ENCODE results near the gene GHRH.
A peak's percentile ranks its signal among the peaks of the same experiment; 100 is the strongest.

The GHRH gene

GRCh38 chr20:37261714-37262113 lies at the start of gene GHRH:
Gene GHRH (minus strand): TSS chr20:37261814. CDS start chr20:37256889, 4,925 bp downstream.
- no peak for DNase-seq (ENCODE audit: low read depth, low spot score)

GRCh38 chr20:37310951-37311350 lies 49.3 kb upstream of the GHRH start:
- DNase-seq (ENCODE audit: low read depth, low spot score), result no peak

- no peak for DNase-seq (ENCODE audit: low read depth, low spot score)
Observed at GRCh38 chr20:37309936-37310590, 48.4 kb upstream of the GHRH start.

- DNase-seq (ENCODE audit: low read depth, low spot score), result no peak
Observed at GRCh38 chr20:37309290-37309689, 47.7 kb upstream of the GHRH start.

GRCh38 chr20:37308086-37309050 lies 46.8 kb upstream of the GHRH start:
- no peak for DNase-seq (ENCODE audit: low read depth, low spot score)

GRCh38 chr20:37305839-37306238 lies 44.2 kb upstream of the GHRH start:
- no peak for DNase-seq (ENCODE audit: low read depth, low spot score)

GRCh38 chr20:37305079-37305478 lies 43.5 kb upstream of the GHRH start:
- DNase-seq (ENCODE audit: low read depth, low spot score), result no peak

- no peak for DNase-seq (ENCODE audit: low read depth, low spot score)
Observed at GRCh38 chr20:37303637-37304036, 42.0 kb upstream of the GHRH start.

GRCh38 chr20:37302981-37303380 lies 41.4 kb upstream of the GHRH start:
- DNase-seq (ENCODE audit: low read depth, low spot score), result no peak

GRCh38 chr20:37301558-37301957 lies 39.9 kb upstream of the GHRH start:
- DNase-seq (ENCODE audit: low read depth, low spot score), result no peak

GRCh38 chr20:37301120-37301519 lies 39.5 kb upstream of the GHRH start:
- no peak for DNase-seq (ENCODE audit: low read depth, low spot score)

- DNase-seq (ENCODE audit: low read depth, low spot score), result no peak
Observed at GRCh38 chr20:37299718-37300528, 38.3 kb upstream of the GHRH start.

- DNase-seq (ENCODE audit: low read depth, low spot score), result no peak
Observed at GRCh38 chr20:37298190-37298939, 36.8 kb upstream of the GHRH start.

GRCh38 chr20:37297066-37297736 lies 35.6 kb upstream of the GHRH start:
- DNase-seq (ENCODE audit: low read depth, low spot score), result no peak

GRCh38 chr20:37296371-37296770 lies 34.8 kb upstream of the GHRH start:
- no peak for DNase-seq (ENCODE audit: low read depth, low spot score)

- DNase-seq (ENCODE audit: low read depth, low spot score), result no peak
Observed at GRCh38 chr20:37295595-37295994, 34.0 kb upstream of the GHRH start.

- DNase-seq (ENCODE audit: low read depth, low spot score), result peak; percentile 63
Observed at GRCh38 chr20:37295001-37295400, 33.4 kb upstream of the GHRH start.

- DNase-seq (ENCODE audit: low read depth, low spot score), result no peak
Observed at GRCh38 chr20:37294262-37294981, 32.8 kb upstream of the GHRH start.

- no peak for DNase-seq (ENCODE audit: low read depth, low spot score)
Observed at GRCh38 chr20:37293301-37293943, 31.8 kb upstream of the GHRH start.

- DNase-seq (ENCODE audit: low read depth, low spot score), result no peak
Observed at GRCh38 chr20:37291724-37292126, 30.1 kb upstream of the GHRH start.

Data from smooth muscle cell of the brain vasculature (primary cell).